Astrocyte (in vitro differentiated cells and primary cell): Measurements from ENCODE around the gene RMRP.

ENCODE experiments used
- EZH2 ChIP-seq: IDR thresholded peaks from 2 replicates; pipeline ENCODE4 v1.6.1; 2012; ENCODE audit warnings: mild to moderate bottlenecking, low read length, inconsistent platforms; ENCODE audit not compliant: insufficient read depth
- TF ChIP-seq, protein P1 (sequence below): IDR thresholded peaks from 2 replicates; pipeline ENCODE4 v1.5.1; 2011; ENCODE audit warnings: low read depth, mild to moderate bottlenecking, inconsistent platforms, low read length, moderate library complexity; ENCODE audit not compliant: insufficient read depth

DNA sequence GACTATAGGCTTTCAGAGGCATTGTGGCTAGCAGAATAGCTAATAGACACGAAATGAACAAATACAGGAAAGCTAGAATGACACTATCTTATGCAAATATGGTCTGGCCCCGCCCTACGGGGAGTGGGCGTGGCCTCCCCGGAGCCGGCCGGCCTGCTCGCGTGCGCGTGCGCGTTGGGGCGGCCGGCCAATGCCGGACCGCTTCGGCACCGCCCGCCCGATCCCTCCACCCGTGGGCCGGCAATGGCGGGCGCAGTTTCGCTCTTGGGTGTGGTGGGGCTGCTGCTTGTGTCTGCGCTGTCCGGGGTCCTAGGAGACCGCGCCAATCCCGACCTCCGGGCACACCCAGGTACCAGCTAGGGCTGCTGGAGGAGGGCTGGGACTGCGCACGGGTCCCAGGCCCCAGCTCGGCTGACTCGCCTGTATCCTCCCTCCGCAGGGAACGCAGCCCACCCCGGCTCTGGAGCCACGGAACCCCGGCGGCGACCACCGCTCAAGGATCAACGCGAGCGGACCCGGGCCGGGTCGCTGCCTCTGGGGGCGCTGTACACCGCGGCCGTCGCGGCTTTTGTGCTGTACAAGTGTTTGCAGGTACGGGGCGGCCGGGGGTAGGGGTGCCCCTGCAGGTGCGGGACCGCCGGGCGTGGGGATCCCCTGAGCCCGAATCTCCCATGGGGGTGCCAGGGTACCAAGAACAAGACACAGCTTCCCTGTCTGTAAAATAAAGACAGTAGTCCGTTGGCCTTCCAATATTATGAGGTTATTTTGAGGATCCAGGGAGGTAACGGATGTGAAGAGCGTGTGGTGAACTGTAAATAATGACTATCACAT lies 533 bp upstream of the RMRP start, which contains the start of gene CCDC107:
- TF ChIP-seq, protein P1, sequence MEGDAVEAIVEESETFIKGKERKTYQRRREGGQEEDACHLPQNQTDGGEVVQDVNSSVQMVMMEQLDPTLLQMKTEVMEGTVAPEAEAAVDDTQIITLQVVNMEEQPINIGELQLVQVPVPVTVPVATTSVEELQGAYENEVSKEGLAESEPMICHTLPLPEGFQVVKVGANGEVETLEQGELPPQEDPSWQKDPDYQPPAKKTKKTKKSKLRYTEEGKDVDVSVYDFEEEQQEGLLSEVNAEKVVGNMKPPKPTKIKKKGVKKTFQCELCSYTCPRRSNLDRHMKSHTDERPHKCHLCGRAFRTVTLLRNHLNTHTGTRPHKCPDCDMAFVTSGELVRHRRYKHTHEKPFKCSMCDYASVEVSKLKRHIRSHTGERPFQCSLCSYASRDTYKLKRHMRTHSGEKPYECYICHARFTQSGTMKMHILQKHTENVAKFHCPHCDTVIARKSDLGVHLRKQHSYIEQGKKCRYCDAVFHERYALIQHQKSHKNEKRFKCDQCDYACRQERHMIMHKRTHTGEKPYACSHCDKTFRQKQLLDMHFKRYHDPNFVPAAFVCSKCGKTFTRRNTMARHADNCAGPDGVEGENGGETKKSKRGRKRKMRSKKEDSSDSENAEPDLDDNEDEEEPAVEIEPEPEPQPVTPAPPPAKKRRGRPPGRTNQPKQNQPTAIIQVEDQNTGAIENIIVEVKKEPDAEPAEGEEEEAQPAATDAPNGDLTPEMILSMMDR, result peak; percentile 28
- TF ChIP-seq EZH2, result no peak
